SK-N-SH (cell line): ENCODE results near the gene ZGPAT. TPM values are rescaled to one million over a fixed set of nuclear protein-coding genes. Genes with fewer than 3 reads are reported as not detected.

Experiments used
- CTCF ChIA-PET: fragments of 300-600, 350-600 bp; formaldehyde crosslinking; extraction: SDS; loops from one replicate; lab custom pipeline; 2021; lab: Yijun Ruan, JAX
- POLR2A ChIA-PET: fragments of 350-600 bp; sonication (Branson Sonifier 250); formaldehyde crosslinking; extraction: SDS; loops from one replicate; lab custom pipeline; 2020; ENCODE audit warnings: antibody characterized with exemption, inconsistent platforms; lab: Yijun Ruan, JAX
- DNase-seq: peaks from one replicate; pipeline ENCODE4 v3.0.0; 2012
- H2AFZ ChIP-seq: fragments of 200-600 bp; sonication (generic); 2 replicates; pipeline ENCODE4 v1.8.1; 2016; ENCODE audit warnings: antibody characterized with exemption, mild to moderate bottlenecking, low read depth
- H3F3A ChIP-seq: fragments of 200-600 bp; sonication (generic); replicated peaks from 2 replicates; pipeline ENCODE3; 2016; ENCODE audit warnings: antibody characterized with exemption, mild to moderate bottlenecking; ENCODE audit not compliant: insufficient read depth
- H3K27ac ChIP-seq, 2 experiments: fragments of 200-500 bp in 1 of 2; fragments of 200-600 bp in 1 of 2; sonication (Bioruptor generic) in 1 of 2; sonication (generic), shearing (Covaris generic) in 1 of 2; 2 replicates each; pipeline versions ENCODE4 v1.5.1 to v1.6.1; 2014 to 2016; ENCODE audit warnings: low read depth in 2 of 2, inconsistent platforms in 1 of 2, low read length in 1 of 2, mild to moderate bottlenecking in 1 of 2, mixed read lengths in 1 of 2
- H3K27me3 ChIP-seq: fragments of 200-600 bp; sonication (generic), shearing (Covaris generic); 2 replicates; pipeline ENCODE4 v1.6.1; 2016; ENCODE audit warnings: mixed run types; ENCODE audit not compliant: insufficient read depth
- H3K36me3 ChIP-seq, 2 experiments: fragments of 200-500 bp in 1 of 2; fragments of 200-600 bp in 1 of 2; sonication (Bioruptor generic) in 1 of 2; sonication (generic) in 1 of 2; replicated peaks in 1 of 2; 2 replicates each; pipeline versions ENCODE3 to v1.5.1; 2014 to 2016; ENCODE audit warnings: low read length in 1 of 2, mild to moderate bottlenecking in 1 of 2; ENCODE audit not compliant: insufficient read depth in 2 of 2, control insufficient read depth in 1 of 2
- H3K4me1 ChIP-seq, 2 experiments: fragments of 200-500 bp in 1 of 2; fragments of 200-600 bp in 1 of 2; sonication (Bioruptor generic) in 1 of 2; sonication (generic), shearing (Covaris generic) in 1 of 2; 2 replicates each; pipeline versions ENCODE4 v1.5.1 to v1.6.1; 2014 to 2016; ENCODE audit warnings: low read depth in 1 of 2, low read length in 1 of 2, mixed run types in 1 of 2; ENCODE audit not compliant: insufficient read depth in 2 of 2, control insufficient read depth in 1 of 2
- H3K4me2 ChIP-seq: fragments of 200-600 bp; sonication (generic), shearing (Covaris generic); 2 replicates; pipeline ENCODE4 v1.6.1; 2017; ENCODE audit warnings: mixed run types
- H3K4me3 ChIP-seq, 2 experiments: fragments of 200-500 bp in 1 of 2; fragments of 200-600 bp in 1 of 2; sonication (Bioruptor generic) in 1 of 2; sonication (generic), shearing (Covaris generic) in 1 of 2; 2 replicates each; pipeline versions ENCODE4 v1.5.1 to v1.8.1; 2014 to 2016; ENCODE audit warnings: low read depth in 2 of 2, inconsistent platforms in 1 of 2, low read length in 1 of 2, mild to moderate bottlenecking in 1 of 2, mixed read lengths in 1 of 2, moderate library complexity in 1 of 2
- H3K79me2 ChIP-seq: fragments of 200-600 bp; sonication (generic); 2 replicates; pipeline ENCODE4 v1.8.1; 2017; ENCODE audit warnings: mild to moderate bottlenecking; ENCODE audit not compliant: insufficient read depth
- H3K9ac ChIP-seq: fragments of 200-600 bp; sonication (generic); 2 replicates; pipeline ENCODE4 v1.6.1; 2017; ENCODE audit warnings: mixed run types
- H3K9me2 ChIP-seq: fragments of 200-600 bp; sonication (generic); 2 replicates; pipeline ENCODE4 v1.6.1; 2017; ENCODE audit warnings: mixed run types
- H3K9me3 ChIP-seq: fragments of 200-600 bp; sonication (generic); 2 replicates; pipeline ENCODE4 v1.6.1; 2017; ENCODE audit warnings: mixed run types, mild to moderate bottlenecking, moderate library complexity
- H4K20me1 ChIP-seq: fragments of 200-600 bp; sonication (generic); 2 replicates; pipeline ENCODE4 v1.6.1; 2017; ENCODE audit warnings: mild to moderate bottlenecking, mixed run types; ENCODE audit not compliant: insufficient read depth
- GABPA ChIP-seq: IDR thresholded peaks from 2 replicates; pipeline ENCODE4 v1.4.0; 2012; ENCODE audit warnings: low read depth, mild to moderate bottlenecking
- GATA2 ChIP-seq: sonication (generic); formaldehyde crosslinking; IDR thresholded peaks from 2 replicates; pipeline ENCODE4 v1.5.0; 2020; ENCODE audit warnings: mild to moderate bottlenecking, missing genetic modification reagents
- IRF3 ChIP-seq: fragments of 150-350 bp; IDR thresholded peaks from 2 replicates; pipeline ENCODE4 v1.6.1; 2016; ENCODE audit warnings: mild to moderate bottlenecking, low read depth, low read length
- MAX ChIP-seq: IDR thresholded peaks from 2 replicates; pipeline ENCODE4 v1.4.0; 2012; ENCODE audit warnings: low read depth
- MEF2A ChIP-seq: IDR thresholded peaks from 2 replicates; pipeline ENCODE4 v1.4.0; 2012; ENCODE audit warnings: low read depth, borderline replicate concordance
- NRF1 ChIP-seq: IDR thresholded peaks from 2 replicates; pipeline ENCODE4 v1.6.1; 2012; ENCODE audit warnings: low read depth, mild to moderate bottlenecking, low read length
- PBX3 ChIP-seq: IDR thresholded peaks from 2 replicates; pipeline ENCODE4; 2012
- POLR2AphosphoS5 ChIP-seq: IDR thresholded peaks from 2 replicates; pipeline ENCODE4 v1.6.1; 2012; ENCODE audit warnings: low read depth, low read length
- RAD21 ChIP-seq: IDR thresholded peaks from 2 replicates; pipeline ENCODE4 v1.6.1; 2012; ENCODE audit warnings: mild to moderate bottlenecking, low read length
- REST ChIP-seq: IDR thresholded peaks from 2 replicates; pipeline ENCODE4 v1.6.1; 2012; ENCODE audit warnings: mild to moderate bottlenecking, low read depth, low read length, moderate library complexity
- RFX5 ChIP-seq: IDR thresholded peaks from 2 replicates; pipeline ENCODE4 v1.6.1; 2012; ENCODE audit warnings: mild to moderate bottlenecking, improper control_type of control experiment, low read length
- SIN3A ChIP-seq: IDR thresholded peaks from 2 replicates; pipeline ENCODE4 v1.6.1; 2012; ENCODE audit warnings: low read depth, mild to moderate bottlenecking, low read length, moderate library complexity, borderline replicate concordance
- SMC3 ChIP-seq: IDR thresholded peaks from 2 replicates; pipeline ENCODE4 v1.6.1; 2012; ENCODE audit warnings: low read depth, low read length, improper control_type of control experiment
- YY1 ChIP-seq: IDR thresholded peaks from 2 replicates; pipeline ENCODE4 v1.4.0; 2012; ENCODE audit warnings: low read depth, mild to moderate bottlenecking
- WGBS: methylation state at CpG from one replicate; pipeline ENCODE4 v1.1.6; 2017; ENCODE audit warnings: low lambda C conversion rate; 5-methylcytosine and 5-hydroxymethylcytosine counted together
- polyA plus RNA-seq, 3 experiments: library from polyadenylated mRNA; depleted of rRNA; stranded (reverse); fragments of >200 nt; gene quantifications; 2 replicates each; pipeline ENCODE4 v1.2.3, GENCODE V29; 2012
- small RNA-seq, 7 experiments: library from RNA; depleted of rRNA; stranded (forward); fragments of <200 nt; gene quantifications; one replicate each; pipeline ENCODE3, GENCODE V24; 2012

The ZGPAT gene
- polyA plus RNA-seq, 1 of the 3 experiments (the other 2 are of a cell fraction) = 33.7 TPM

GRCh38 chr20:63783970-63784369 lies 76.1 kb downstream of the ZGPAT start (continued):
- no peak for TF ChIP-seq NRF1
- no peak for TF ChIP-seq SMC3
- no peak for TF ChIP-seq POLR2AphosphoS5
- no peak for TF ChIP-seq MEF2A
- no peak for TF ChIP-seq IRF3
- no peak for TF ChIP-seq PBX3
- no peak for TF ChIP-seq SIN3A
- TF ChIP-seq RFX5 = no peak
- no peak for TF ChIP-seq REST
- TF ChIP-seq, all 33 proteins: peak for 0

- no peak for DNase-seq
- no peaks in the 10 kb centered on the region for H3K27me3 ChIP-seq
- no peaks in the 10 kb centered on the region for H3K36me3 ChIP-seq
- H3K4me2 ChIP-seq = no peak overlapping the region
- no peaks in the 10 kb centered on the region for H3K9me2 ChIP-seq
- H3K27ac ChIP-seq = no peak overlapping the region
- H3F3A ChIP-seq = no peaks in the 10 kb centered on the region
- WGBS = 53% methylated on average over 14 of the region's 14 CpGs
- no peak overlapping the region for H2AFZ ChIP-seq
- no peak for TF ChIP-seq POLR2AphosphoS5
- no peak for TF ChIP-seq MAX
- TF ChIP-seq GATA2 (CRISPR knock-in tag) = no peak
- TF ChIP-seq YY1 = no peak
- no peak for TF ChIP-seq RAD21
- no peak for TF ChIP-seq GABPA
- no peak overlapping the region for H3K9ac ChIP-seq
- CTCF ChIA-PET = interaction anchor here (0.7 to 5.6 kb wide), 35 partner anchors 9 to 335 kb away, joined by 3 to 103 read pairs (median 5); partner anchors contain the start of genes PTK6 and TPD52L2
- POLR2A ChIA-PET = no interaction called here
- H4K20me1 ChIP-seq = no peaks in the 10 kb centered on the region
- no peak overlapping the region for H3K4me3 ChIP-seq
- no peaks in the 10 kb centered on the region for H3K79me2 ChIP-seq
- no peaks in the 10 kb centered on the region for H3K9me3 ChIP-seq
- no peaks in the 10 kb centered on the region for H3K4me1 ChIP-seq
Observed at GRCh38 chr20:63785691-63786131, 77.9 kb downstream of the ZGPAT start.

Small RNA genes within 50 kb of the gene (small RNA-seq; reads per million reads assigned to genes)
- gene LIME1 (0 to 2.3 (median 0) reads per million in 7 experiments), gene TNFRSF6B (0 reads per million in 7 experiments)

Other genes with a start within 250 kb of the ZGPAT start
- 3.9 and 8.3 TPM in 2 replicates for gene KCNQ2, start 235.4 kb upstream of the ZGPAT start, polyA plus RNA-seq (2012; rRNA removed)
- 9.2 and 16.5 TPM in 2 replicates for gene EEF1A2, start 209.0 kb upstream of the ZGPAT start, polyA plus RNA-seq (2012; rRNA removed)
- gene PPDPF, start 187.3 kb upstream of the ZGPAT start, polyA plus RNA-seq (2012; rRNA removed) = 20.0 and 71.4 TPM in 2 replicates
- 0.07 and 0.13 TPM in 2 replicates for gene PTK6, start 170.7 kb upstream of the ZGPAT start, polyA plus RNA-seq (2012; rRNA removed)
- not detected in 2 replicates for gene SRMS, start 160.3 kb upstream of the ZGPAT start, polyA plus RNA-seq (2012; rRNA removed)
- 4.5 and 5.5 TPM in 2 replicates for gene FNDC11, start 153.9 kb upstream of the ZGPAT start, polyA plus RNA-seq (2012; rRNA removed)
- 5.5 and 7.6 TPM in 2 replicates for gene HELZ2, start 133.8 kb upstream of the ZGPAT start, polyA plus RNA-seq (2012; rRNA removed)
- 5.6 and 6.5 TPM in 2 replicates for gene GMEB2, start 80.9 kb upstream of the ZGPAT start, polyA plus RNA-seq (2012; rRNA removed)
- gene STMN3, start 54.6 kb upstream of the ZGPAT start, polyA plus RNA-seq (2012; rRNA removed) = 89.8 and 111 TPM in 2 replicates
- 9.9 and 12.9 TPM in 2 replicates for gene RTEL1, start 49.7 kb upstream of the ZGPAT start, polyA plus RNA-seq (2012; rRNA removed)
- gene TNFRSF6B, start 11.4 kb upstream of the ZGPAT start, polyA plus RNA-seq (2012; rRNA removed) = 8.2 and 9.4 TPM in 2 replicates
- 65.4 and 72.8 TPM in 2 replicates for gene ARFRP1, start 63 bp upstream of the ZGPAT start, polyA plus RNA-seq (2012; rRNA removed)
- 10.9 and 12.3 TPM in 2 replicates for gene LIME1, start 28.6 kb downstream of the ZGPAT start, polyA plus RNA-seq (2012; rRNA removed)
- 75.5 and 90.9 TPM in 2 replicates for gene SLC2A4RG, start 31.7 kb downstream of the ZGPAT start, polyA plus RNA-seq (2012; rRNA removed)
- gene ZBTB46, start 123.2 kb downstream of the ZGPAT start, polyA plus RNA-seq (2012; rRNA removed) = 0.11 and 0.15 TPM in 2 replicates
- gene ABHD16B, start 153.5 kb downstream of the ZGPAT start, polyA plus RNA-seq (2012; rRNA removed) = not detected in 2 replicates
- 137 and 161 TPM in 2 replicates for gene TPD52L2, start 157.2 kb downstream of the ZGPAT start, polyA plus RNA-seq (2012; rRNA removed)
- gene DNAJC5, start 187.1 kb downstream of the ZGPAT start, polyA plus RNA-seq (2012; rRNA removed) = 24.2 and 26.2 TPM in 2 replicates
- 70.3 and 71.6 TPM in 2 replicates for gene UCKL1, start 248.4 kb downstream of the ZGPAT start, polyA plus RNA-seq (2012; rRNA removed)